Thoracic aorta (tissue), 2 donors: ENCODE measurements around the gene ARAP2. TPM values are rescaled to one million over a fixed set of nuclear protein-coding genes. Genes with fewer than 3 reads are reported as not detected.

ENCODE experiments used
- ATAC-seq: fragments of 150-250 bp; one replicate; pipeline ENCODE4 v1.8.0; 2017; ENCODE audit warnings: low read depth; ENCODE audit not compliant: insufficient number of reproducible peaks, low FRiP score
- DNase-seq: peaks from one replicate; pipeline ENCODE4 v3.0.0-alpha.2; 2020; ENCODE audit warnings: low spot score
- H3K27ac ChIP-seq, 2 donors: fragments of 200-600 bp; sonication (generic); 1 replicate in 1 of 2; 2 replicates in 1 of 2; pipeline ENCODE4 v1.5.1; 2016; ENCODE audit warnings: mild to moderate bottlenecking in 2 of 2, moderate library complexity in 2 of 2
- H3K27me3 ChIP-seq: fragments of 200-600 bp; sonication (generic); replicated peaks from 2 replicates; pipeline ENCODE4 v1.6.0; 2016; ENCODE audit warnings: mild to moderate bottlenecking; ENCODE audit not compliant: insufficient read depth
- H3K36me3 ChIP-seq: fragments of 200-600 bp; sonication (generic); one replicate; pipeline ENCODE4 v1.5.1; 2016
- H3K4me1 ChIP-seq, 2 donors: fragments of 200-600 bp; sonication (generic); 1 replicate in 1 of 2; 2 replicates in 1 of 2; pipeline versions ENCODE4 v1.5.1 to v1.6.0; 2016; ENCODE audit warnings: low read depth in 2 of 2, mild to moderate bottlenecking in 1 of 2; ENCODE audit not compliant: control insufficient read depth in 1 of 2
- H3K4me3 ChIP-seq: fragments of 200-600 bp; sonication (generic); 2 replicates; pipeline ENCODE4 v1.5.1; 2016; ENCODE audit warnings: mild to moderate bottlenecking
- H3K9me3 ChIP-seq: fragments of 200-600 bp; sonication (generic); 2 replicates; pipeline ENCODE4 v1.5.1; 2016
- CTCF ChIP-seq: fragments of 200-600 bp; sonication (generic); IDR thresholded peaks from one replicate; pipeline ENCODE4 v1.5.1; 2019; ENCODE audit warnings: antibody characterized with exemption
- total RNA-seq, 2 donors: library from RNA; depleted of rRNA; stranded (reverse); fragments of >200 nt; gene quantifications; one replicate each; pipeline versions ENCODE4 v1.1.0 to v1.2.3, GENCODE V29; 2016

The ARAP2 gene
- total RNA-seq, 2 donors from 2014 or later, result 8.3 to 25.3 TPM

GRCh38 chr4:36041340-36041739 is 203.0 kb downstream of the ARAP2 start:
- Histone ChIP-seq H3K36me3 (no peaks in the 10 kb centered on the region), H3K4me1 (no peaks in the 10 kb centered on the region), H3K9me3 (no peaks in the 10 kb centered on the region), H3K27ac (no peak overlapping the region), H3K27me3 (no peaks in the 10 kb centered on the region), H3K4me3 (no peak overlapping the region)
- DNase-seq (no peak), ATAC-seq (no peak)
- no peak for TF ChIP-seq CTCF

GRCh38 chr4:36039026-36039425 is 205.3 kb downstream of the ARAP2 start:
- ATAC-seq (no peak), DNase-seq (no peak)
- no peaks in the 10 kb centered on the region for H3K27me3 ChIP-seq
- H3K4me3 ChIP-seq, result no peak overlapping the region
- H3K4me1 ChIP-seq, result no peaks in the 10 kb centered on the region
- no peaks in the 10 kb centered on the region for H3K9me3 ChIP-seq
- no peaks in the 10 kb centered on the region for H3K36me3 ChIP-seq
- no peak overlapping the region for H3K27ac ChIP-seq
- no peak for TF ChIP-seq CTCF

- no peaks in the 10 kb centered on the region for H3K4me1 ChIP-seq
- H3K27ac ChIP-seq, result no peak overlapping the region
- ATAC-seq, result no peak
- no peak for DNase-seq
- H3K36me3 ChIP-seq, result no peaks in the 10 kb centered on the region
- H3K27me3 ChIP-seq, result no peaks in the 10 kb centered on the region
- no peak overlapping the region for H3K4me3 ChIP-seq
- TF ChIP-seq CTCF, result no peak
- no peaks in the 10 kb centered on the region for H3K9me3 ChIP-seq
These were observed 205.8 kb downstream of the ARAP2 start for GRCh38 chr4:36038491-36038890.

- Histone ChIP-seq H3K27me3 (no peaks in the 10 kb centered on the region), H3K4me3 (no peak overlapping the region), H3K9me3 (no peaks in the 10 kb centered on the region), H3K4me1 (no peaks in the 10 kb centered on the region), H3K27ac (no peak overlapping the region), H3K36me3 (no peaks in the 10 kb centered on the region)
- DNase-seq (no peak), ATAC-seq (no peak)
- no peak for TF ChIP-seq CTCF
These were observed 207.2 kb downstream of the ARAP2 start for GRCh38 chr4:36037127-36037526.

- Histone ChIP-seq H3K4me1 (no peaks in the 10 kb centered on the region), H3K27ac (no peak overlapping the region), H3K27me3 (no peaks in the 10 kb centered on the region), H3K36me3 (no peaks in the 10 kb centered on the region), H3K4me3 (no peak overlapping the region), H3K9me3 (no peaks in the 10 kb centered on the region)
- ATAC-seq (no peak), DNase-seq (no peak)
- TF ChIP-seq CTCF, result no peak
These were observed 214.4 kb downstream of the ARAP2 start for GRCh38 chr4:36029951-36030350.
